Tongue (tissue), 2 donors: Measurements from ENCODE around the gene CPEB3. TPM values are rescaled to one million over a fixed set of nuclear protein-coding genes. Genes with fewer than 3 reads are reported as not detected.
"Not testable (repeated sequence)": the region's sequence is repeated elsewhere in the genome, so short reads cannot be mapped to it uniquely, and the experiment has no call there.

Experiments used
- DNase-seq: peaks from one replicate; pipeline ENCODE4 v3.0.0-alpha.2; 2015
- total RNA-seq: library from RNA; depleted of rRNA; stranded (reverse); fragments of >200 nt; gene quantifications from one replicate; pipeline ENCODE4 v1.2.3, GENCODE V29; 2014

Gene CPEB3
- total RNA-seq, 1 donor from 2014 or later = 7.2 TPM

GRCh38 chr10:92267343-92267742, 23.5 kb downstream of the CPEB3 start:
- no peak for DNase-seq

GRCh38 chr10:92265687-92266258, 25.1 kb downstream of the CPEB3 start:
- DNase-seq = no peak

DNA sequence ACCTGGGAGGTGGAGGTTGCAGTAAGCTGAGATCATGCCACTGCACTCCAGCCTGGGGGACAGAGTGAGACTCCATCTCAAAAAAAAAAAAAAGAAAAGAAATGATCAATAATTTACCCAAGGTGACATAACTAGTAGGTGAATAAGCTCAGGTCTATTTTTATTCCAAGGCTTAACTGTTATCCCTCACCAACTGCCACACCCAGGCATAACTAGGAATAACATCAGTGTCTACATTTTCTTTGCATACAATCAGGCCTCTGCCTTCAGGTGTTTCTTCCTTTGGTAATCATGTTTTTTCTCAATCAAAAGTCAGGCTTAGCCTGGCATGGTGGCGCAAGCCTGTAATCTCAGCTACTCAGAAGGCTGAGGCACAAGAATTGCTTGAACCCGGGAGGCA, 26.6 kb downstream of the CPEB3 start:
- DNase-seq = no peak

DNA sequence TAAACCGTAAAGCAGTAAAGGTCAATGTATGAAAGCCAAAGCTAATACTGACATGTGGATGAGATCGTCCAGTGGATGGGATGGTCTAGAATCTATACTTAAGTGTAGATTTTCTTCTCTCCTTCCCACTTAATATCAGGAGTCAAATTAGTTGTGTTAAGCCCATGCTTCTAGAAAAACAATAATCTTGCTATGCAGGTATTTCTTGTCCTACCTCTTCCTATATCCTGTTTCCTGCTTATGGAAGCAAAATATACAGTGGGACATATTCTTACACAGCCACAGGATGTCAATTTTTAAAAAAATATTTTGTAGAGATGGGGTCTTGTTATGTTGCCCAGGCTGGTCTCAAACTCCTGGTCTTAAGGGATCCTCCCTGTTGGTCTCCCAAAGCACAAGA, 27.5 kb downstream of the CPEB3 start:
- DNase-seq = no peak

GRCh38 chr10:92248566-92248965, 42.3 kb downstream of the CPEB3 start:
- no peak for DNase-seq

DNA sequence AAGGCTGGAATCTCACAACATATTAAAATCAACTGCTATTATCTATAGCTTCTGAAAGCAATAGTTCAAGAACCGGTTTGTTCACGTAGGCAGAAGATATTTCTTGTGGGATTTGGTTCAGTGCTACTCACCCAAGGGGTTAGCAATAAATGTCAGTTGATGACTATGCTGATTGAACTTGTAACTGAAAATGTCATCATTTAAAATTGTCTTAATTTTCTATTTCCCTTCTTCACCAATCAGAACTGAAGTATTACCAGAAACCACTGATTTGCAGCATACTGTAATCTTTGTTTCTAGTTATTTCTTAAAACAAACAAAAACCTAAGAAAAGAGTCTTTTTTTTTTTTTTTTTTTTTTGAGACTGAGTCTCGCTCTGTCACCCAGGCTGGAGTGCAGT, 46.1 kb downstream of the CPEB3 start:
- no peak for DNase-seq

DNA sequence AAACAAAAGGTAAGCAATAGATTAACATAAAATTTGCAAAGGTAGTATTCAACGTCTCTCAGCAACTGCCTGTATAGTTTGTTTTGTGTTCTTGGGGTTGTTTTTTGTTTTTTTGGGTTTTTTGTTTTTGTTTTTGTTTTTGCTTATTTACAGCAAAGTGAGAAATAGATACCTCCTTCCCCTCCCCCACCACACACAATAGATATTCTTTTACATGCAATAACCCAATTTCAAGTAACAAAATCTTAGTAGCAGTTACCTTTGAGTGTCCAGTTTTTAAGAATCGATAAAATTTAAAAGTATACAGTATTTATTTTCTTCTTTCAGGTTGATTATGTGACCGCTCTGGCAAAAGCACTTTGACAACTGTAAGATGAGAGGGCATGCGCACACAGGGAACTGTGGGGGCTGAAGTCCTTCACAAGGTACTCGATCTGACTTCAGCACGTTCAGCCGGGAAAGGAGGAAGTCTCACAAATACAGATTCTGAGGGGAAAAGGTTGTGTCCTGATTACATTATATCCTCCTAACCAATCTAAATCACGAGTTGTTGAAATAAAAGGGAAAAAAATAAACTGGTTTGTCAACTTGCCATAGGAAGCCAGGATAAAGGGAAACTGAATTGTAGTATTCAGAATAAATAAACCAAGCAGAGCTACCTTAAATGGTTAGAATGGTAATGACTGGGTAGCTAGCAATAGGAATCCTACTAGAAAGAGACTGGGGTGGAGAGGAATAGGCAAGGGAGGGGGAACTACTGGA, 47.8 kb downstream of the CPEB3 start:
- peak; percentile 76 for DNase-seq

- DNase-seq = no peak
Observed at GRCh38 chr10:92242380-92242779, 48.5 kb downstream of the CPEB3 start.

- DNase-seq = no peak
Observed at GRCh38 chr10:92241501-92241900, 49.4 kb downstream of the CPEB3 start.

- DNase-seq = peak; percentile 48
Observed at GRCh38 chr10:92241158-92241500, 49.7 kb downstream of the CPEB3 start.

GRCh38 chr10:92240289-92241157, 50.4 kb downstream of the CPEB3 start:
- peak; percentile 79 for DNase-seq

DNA sequence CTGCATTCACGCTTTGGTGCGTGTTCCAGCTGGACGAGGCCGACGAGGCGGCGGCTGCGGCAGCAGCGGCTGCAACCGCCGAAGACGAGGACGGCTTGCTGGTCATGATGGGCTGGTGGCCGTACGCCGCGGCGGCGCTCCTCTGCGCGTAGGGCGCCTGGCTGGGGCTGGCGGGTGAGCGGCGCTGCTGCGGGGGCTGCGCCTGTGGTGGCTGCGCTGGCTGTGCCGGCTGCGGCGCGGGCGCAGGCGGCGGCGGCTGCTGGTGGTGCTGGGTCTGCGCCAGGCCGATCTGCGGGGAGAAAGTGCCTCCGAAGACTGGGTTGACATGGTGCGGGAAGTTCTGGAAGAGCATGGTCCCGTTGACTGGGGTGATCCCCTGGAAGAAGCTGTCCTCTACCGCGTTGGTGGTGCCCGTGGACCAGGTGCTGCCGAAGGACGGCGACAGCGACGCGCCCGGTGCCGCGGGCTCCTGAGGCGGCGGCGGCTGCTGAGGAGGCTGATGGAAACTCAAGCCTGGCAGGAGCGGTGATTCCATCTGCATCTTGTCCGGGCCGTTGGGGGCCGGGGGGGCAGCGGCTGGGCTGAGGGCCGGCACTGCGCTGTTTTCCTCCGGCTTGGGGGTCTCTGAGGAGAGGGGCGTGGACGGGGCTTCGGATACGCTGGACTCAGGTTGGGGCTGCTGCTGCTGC, 51.1 kb downstream of the CPEB3 start:
- peak; percentile 45 for DNase-seq

DNA sequence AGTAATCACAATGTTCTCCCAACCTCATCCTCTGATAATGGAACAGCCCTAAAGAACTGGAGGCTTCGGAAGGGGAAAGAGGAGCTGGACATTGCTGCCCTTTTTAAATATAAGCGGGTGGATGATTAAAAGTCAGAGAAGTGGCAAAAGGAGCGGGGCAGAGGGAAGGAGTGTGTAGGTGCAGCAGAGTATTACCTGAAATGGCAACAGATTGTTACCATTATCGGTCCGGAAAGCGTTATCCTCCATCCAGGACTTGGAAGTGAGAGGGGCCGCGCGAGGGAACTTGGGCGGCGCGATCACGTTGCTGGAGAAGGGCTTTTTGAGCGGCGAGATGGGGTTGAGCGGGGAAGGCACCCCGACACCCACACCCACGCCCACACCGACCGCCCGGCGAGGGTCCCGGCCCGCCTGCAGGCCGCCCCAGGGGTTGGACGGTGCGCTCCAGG, 51.7 kb downstream of the CPEB3 start:
- peak; percentile 29 for DNase-seq

DNA sequence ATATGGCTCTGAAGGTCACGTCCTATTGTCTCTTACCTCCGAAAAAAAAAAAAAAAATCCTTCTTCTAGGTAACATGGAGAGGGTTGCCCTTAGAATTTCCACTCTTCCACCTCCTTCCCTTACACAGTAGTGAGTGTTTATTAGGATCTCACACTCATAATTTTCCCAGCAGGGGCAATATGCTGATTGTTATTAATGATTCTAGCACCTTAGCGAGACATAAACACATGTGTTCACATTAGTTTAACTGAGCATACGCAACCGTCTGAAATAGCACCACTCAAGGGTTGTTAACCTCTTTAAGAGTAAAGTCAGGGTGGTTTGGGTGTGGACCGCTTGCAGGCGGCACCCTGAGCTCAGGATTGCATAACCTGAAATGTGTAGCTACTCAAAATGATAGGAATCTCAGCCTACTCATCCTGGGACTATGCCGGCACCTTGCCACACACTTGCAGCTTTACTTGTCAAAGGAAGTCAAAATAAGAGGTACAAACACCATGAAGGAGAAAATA, 52.2 kb downstream of the CPEB3 start:
- DNase-seq = peak; percentile 5

DNA sequence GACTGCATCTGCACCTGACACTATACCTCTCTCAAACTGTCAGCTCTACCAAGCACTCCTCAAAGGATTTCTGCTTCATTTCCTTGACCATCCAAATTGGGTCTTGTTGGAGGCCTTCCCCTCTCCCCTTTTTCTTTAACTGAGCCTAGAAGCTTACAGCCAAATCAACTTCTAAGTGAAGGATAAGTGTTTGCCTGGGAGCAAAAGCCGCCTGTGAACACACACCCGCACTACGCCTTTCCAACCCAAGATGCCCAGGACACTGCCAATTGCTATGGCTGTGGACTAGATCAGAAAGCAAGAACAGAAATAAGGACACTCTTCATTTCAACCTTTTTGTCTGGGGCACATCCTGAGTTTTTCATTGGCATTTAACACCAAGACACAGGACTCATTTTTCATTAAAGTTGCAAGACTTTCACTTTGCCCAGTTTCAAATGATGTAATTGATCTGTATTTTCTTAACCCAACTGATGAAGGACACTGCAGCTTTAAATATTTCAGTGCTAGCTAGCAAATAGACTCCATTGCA, 52.8 kb downstream of the CPEB3 start:
- no peak for DNase-seq

DNA sequence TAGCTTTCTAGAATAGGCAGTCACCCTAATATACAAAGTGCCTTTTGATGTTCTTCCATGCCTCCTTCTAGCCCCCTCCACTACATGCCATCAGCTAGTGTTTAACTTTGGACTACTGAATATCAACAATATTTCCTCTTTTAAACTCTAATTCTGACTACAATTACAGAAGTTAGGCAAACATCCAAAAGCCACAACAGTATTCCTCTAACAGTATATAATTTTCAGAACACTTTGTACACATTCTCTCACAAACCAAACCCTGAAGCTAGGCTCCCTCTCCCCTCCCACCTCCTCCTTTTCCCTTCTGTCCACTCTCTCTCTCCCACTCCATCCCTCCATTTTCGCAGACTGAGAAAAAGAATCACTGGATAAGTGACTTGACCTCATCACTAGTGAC, 59.7 kb downstream of the CPEB3 start:
- DNase-seq = no peak

DNA sequence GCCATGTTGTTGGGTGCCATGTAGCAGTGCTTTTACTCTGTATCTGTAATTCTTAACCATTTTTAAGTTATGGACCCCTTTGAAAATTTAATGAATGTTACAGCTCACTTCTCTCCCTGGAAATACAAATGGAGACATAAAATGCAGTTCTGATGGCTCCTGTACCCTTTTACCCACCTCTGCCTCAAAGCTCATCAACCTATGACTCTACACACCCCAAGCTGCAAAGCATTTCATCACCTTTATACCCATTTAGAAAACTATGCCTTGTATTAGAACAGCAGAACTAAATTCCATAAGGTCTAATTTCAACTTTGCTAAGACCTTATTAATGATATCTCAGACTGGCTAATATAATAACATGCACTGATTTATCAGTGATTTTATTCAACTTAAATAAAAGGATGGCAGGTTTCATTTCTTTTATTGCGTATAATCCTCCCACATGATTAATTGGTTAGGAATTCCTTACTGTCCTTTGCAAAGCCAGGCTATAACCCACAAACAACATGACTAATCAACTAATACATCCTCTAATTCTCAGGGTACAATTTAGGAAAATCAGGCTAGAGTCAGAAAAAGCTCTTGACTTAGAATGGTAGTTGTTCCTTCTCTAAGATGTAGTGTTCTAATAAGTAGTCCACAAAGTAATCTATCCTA, 68.1 kb downstream of the CPEB3 start:
- no peak for DNase-seq

- DNase-seq = no peak
Observed at GRCh38 chr10:92219559-92219958, 71.3 kb downstream of the CPEB3 start.

GRCh38 chr10:92218569-92218968, 72.3 kb downstream of the CPEB3 start:
- no peak for DNase-seq

- not testable (repeated sequence) for DNase-seq
Observed at GRCh38 chr10:92216608-92217007, 74.3 kb downstream of the CPEB3 start.

GRCh38 chr10:92215222-92215621, 75.7 kb downstream of the CPEB3 start:
- not testable (repeated sequence) for DNase-seq

DNA sequence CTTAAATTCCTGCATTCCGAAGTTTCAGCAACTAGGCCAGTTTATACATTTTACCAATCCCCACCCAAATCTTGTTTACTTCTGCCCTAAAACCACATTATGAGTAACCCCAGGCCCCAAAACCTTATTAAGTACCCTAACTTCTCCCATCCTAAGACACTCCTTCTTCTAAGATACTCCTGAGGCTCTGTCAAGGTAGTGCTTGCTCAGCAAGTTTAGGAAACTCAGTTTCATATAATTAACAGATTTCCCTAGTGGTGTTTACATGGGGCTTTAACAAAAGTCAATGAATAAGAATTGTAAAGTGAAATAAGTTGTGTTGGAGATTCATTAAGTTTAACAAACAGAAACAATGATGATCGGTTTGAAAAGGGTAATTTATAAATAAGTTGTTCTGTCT, 77.8 kb downstream of the CPEB3 start:
- DNase-seq = no peak
